Panc1 (cell line): ENCODE data around the gene HTATSF1.

Experiments
- POLR2AphosphoS5 ChIP-seq: IDR thresholded peaks from 2 replicates; pipeline ENCODE4 v1.6.1; 2012; ENCODE audit warnings: mild to moderate bottlenecking, low read depth, low read length, moderate library complexity
- SIN3A ChIP-seq: IDR thresholded peaks from 2 replicates; pipeline ENCODE4 v1.6.1; 2012; ENCODE audit warnings: low read depth, mild to moderate bottlenecking, low read length, moderate library complexity, borderline replicate concordance; ENCODE audit not compliant: insufficient read depth
- TCF7L2 ChIP-seq: IDR thresholded peaks from 2 replicates; pipeline ENCODE4 v1.6.1; 2011; ENCODE audit warnings: mild to moderate bottlenecking, low read depth, low read length, inconsistent platforms
- TF ChIP-seq, protein P1 (sequence below): fragments of 450-650 bp; IDR thresholded peaks from 2 replicates; pipeline ENCODE4 v1.5.1; 2017; ENCODE audit warnings: mild to moderate bottlenecking
- TF ChIP-seq, protein P2 (sequence below), 2 experiments: IDR thresholded peaks; 2 replicates each; pipeline ENCODE4 v1.6.1; 2011 to 2012; ENCODE audit warnings: low read depth in 2 of 2, control low read depth in 1 of 2, low read length in 1 of 2, mild to moderate bottlenecking in 1 of 2, moderate library complexity in 1 of 2; ENCODE audit not compliant: insufficient read depth in 1 of 2

DNA sequence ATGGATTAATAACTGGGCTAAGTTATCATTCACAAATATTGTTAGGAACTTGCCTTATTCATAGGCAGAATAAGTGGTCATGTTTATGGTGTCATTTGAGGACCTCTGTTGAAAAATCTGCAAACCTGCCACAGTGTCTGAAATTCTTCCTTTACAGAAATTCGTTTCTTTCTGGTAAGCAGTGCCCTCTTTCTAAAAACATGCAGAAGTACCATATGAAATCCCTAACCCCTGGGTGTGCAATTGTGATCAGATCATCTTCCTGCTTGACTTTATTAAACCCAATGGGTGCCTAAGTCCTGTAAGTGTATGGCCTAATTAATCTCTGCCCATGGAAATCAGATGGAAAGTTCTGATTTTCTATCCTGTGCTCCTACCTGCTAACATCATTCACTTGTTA lies 4.4 kb upstream of the HTATSF1 start:
- TF ChIP-seq, protein P1, sequence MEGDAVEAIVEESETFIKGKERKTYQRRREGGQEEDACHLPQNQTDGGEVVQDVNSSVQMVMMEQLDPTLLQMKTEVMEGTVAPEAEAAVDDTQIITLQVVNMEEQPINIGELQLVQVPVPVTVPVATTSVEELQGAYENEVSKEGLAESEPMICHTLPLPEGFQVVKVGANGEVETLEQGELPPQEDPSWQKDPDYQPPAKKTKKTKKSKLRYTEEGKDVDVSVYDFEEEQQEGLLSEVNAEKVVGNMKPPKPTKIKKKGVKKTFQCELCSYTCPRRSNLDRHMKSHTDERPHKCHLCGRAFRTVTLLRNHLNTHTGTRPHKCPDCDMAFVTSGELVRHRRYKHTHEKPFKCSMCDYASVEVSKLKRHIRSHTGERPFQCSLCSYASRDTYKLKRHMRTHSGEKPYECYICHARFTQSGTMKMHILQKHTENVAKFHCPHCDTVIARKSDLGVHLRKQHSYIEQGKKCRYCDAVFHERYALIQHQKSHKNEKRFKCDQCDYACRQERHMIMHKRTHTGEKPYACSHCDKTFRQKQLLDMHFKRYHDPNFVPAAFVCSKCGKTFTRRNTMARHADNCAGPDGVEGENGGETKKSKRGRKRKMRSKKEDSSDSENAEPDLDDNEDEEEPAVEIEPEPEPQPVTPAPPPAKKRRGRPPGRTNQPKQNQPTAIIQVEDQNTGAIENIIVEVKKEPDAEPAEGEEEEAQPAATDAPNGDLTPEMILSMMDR, result no peak
- no peak for TF ChIP-seq POLR2AphosphoS5
- TF ChIP-seq, protein P2, sequence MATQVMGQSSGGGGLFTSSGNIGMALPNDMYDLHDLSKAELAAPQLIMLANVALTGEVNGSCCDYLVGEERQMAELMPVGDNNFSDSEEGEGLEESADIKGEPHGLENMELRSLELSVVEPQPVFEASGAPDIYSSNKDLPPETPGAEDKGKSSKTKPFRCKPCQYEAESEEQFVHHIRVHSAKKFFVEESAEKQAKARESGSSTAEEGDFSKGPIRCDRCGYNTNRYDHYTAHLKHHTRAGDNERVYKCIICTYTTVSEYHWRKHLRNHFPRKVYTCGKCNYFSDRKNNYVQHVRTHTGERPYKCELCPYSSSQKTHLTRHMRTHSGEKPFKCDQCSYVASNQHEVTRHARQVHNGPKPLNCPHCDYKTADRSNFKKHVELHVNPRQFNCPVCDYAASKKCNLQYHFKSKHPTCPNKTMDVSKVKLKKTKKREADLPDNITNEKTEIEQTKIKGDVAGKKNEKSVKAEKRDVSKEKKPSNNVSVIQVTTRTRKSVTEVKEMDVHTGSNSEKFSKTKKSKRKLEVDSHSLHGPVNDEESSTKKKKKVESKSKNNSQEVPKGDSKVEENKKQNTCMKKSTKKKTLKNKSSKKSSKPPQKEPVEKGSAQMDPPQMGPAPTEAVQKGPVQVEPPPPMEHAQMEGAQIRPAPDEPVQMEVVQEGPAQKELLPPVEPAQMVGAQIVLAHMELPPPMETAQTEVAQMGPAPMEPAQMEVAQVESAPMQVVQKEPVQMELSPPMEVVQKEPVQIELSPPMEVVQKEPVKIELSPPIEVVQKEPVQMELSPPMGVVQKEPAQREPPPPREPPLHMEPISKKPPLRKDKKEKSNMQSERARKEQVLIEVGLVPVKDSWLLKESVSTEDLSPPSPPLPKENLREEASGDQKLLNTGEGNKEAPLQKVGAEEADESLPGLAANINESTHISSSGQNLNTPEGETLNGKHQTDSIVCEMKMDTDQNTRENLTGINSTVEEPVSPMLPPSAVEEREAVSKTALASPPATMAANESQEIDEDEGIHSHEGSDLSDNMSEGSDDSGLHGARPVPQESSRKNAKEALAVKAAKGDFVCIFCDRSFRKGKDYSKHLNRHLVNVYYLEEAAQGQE (IDR thresholded peaks at IDR 0.05; ENCODE audit: insufficient read depth in 1 of 2, low read depth in 2 of 2, low read length in 1 of 2), result no peak
- TF ChIP-seq SIN3A, result no peak
- TF ChIP-seq TCF7L2, result no peak
